SIG-M5 (cell line): Measurements from ENCODE around the gene HOXA7.

Experiments used
- DNase-seq: peaks from one replicate; lab custom pipeline; 2025; lab: John Stamatoyannopoulos, UW

The HOXA7 gene

GRCh38 chr7:27170426-27171324, 14.2 kb upstream of the HOXA7 start:
- no peak for DNase-seq

- no peak for DNase-seq
Measured at GRCh38 chr7:27169658-27170425, 13.4 kb upstream of the HOXA7 start.

- DNase-seq, result no peak
Measured at GRCh38 chr7:27168265-27168947, 11.9 kb upstream of the HOXA7 start.

- DNase-seq, result no peak
Measured at GRCh38 chr7:27167916-27168264, 11.4 kb upstream of the HOXA7 start.

- no peak for DNase-seq
Measured at GRCh38 chr7:27166531-27167505, 10.3 kb upstream of the HOXA7 start.

DNA sequence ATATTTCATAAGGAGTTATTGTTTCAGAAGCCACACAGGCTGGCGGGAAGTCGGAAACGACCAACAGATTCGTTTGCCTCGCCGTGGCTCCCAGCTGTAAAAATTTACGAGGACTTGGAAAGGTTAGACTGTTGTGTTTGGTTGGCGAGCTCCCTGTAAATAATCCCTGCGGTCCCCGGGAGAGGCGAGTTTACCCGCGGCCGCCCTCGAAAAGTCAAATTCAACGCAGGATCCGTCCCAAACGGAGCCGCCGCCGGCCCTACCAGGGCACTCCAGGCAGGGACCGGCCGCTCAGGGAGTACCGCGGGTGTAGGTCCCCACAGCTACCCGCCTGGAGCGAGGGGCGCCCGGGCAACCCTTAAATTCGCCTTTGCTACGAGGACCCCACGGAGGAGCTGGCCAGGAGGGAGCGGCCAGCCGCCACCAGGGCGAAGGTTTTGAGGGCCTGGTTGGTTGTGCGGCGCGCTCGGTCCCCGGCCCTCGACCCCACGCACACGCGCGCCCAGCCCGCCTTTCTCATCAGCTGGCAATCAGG, 9.6 kb upstream of the HOXA7 start:
- DNase-seq, result no peak

DNA sequence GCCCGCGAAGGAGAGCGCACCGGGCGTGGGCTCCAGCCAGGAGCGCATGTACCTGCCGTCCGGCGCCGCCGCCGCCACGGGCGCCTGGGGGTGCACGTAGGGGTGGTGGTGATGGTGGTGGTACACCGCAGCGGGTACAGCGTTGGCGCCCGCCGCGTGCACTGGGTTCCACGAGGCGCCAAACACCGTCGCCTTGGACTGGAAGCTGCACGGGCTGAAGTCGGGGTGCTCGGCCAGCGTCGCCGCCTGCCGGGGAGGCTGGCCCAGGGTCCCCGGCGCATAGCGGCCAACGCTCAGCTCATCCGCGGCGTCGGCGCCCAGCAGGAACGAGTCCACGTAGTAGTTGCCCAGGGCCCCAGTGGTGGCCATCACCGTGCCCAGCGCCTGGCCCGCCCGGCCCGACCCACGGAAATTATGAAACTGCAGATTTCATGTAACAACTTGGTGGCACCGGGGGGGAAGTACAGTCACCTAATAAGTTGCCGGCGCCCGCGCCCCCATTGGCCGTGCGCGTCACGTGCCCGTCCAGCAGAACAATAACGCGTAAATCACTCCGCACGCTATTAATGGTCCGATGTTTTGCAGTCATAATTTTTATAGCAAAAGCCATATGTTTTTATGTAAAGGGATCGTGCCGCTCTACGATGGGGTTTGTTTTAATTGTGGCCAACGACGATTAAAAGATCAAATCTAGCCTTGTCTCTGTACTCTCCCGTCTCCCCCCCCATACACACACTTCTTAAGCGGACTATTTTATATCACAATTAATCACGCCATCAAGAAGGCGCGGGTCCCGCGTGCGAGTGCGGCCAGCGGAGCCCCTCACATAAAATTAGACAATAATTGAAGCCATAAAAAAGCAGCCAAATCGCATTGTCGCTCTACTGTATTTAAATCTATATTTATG, 8.9 kb upstream of the HOXA7 start, which contains the start of gene HOXA9:
HOXA9 (minus strand) TSS at position 449 of the 907 bp plus-strand sequence; CDS start at position 369, 80 bp downstream.
- DNase-seq, result no peak

GRCh38 chr7:27164367-27165088, 8.1 kb upstream of the HOXA7 start:
- DNase-seq, result no peak

- DNase-seq, result no peak
Measured at GRCh38 chr7:27164045-27164366, 7.5 kb upstream of the HOXA7 start.

DNA sequence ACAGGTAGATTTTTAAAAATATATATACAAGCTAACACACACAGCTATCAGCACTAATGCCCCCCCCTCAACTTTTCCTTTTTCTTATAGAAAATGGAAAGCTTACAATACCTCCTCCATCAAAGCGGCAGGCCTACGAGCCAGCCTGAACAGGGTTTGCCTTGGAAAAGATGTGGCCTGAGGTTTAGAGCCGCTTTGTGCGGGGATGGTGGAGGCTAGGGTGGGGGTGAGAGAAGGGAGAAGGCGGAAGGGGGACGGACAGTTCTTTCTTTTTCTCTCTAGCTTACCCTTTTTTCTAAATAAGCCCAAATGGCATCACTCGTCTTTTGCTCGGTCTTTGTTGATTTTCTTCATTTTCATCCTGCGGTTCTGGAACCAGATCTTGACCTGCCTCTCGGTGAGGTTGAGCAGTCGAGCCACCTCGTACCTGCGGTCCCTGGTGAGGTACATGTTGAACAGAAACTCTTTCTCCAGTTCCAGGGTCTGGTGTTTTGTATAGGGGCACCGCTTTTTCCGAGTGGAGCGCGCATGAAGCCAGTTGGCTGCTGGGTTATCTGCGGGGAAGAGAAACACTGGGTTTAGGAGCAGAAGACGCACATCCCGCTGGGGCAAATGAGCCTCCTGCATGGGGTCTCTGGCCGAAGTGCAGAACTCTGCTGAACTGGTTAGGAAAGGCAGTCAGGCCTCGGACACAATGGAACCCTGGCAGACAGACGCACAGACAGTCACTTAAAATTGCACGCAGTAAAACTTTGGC, 7.0 kb upstream of the HOXA7 start:
- DNase-seq, result no peak

DNA sequence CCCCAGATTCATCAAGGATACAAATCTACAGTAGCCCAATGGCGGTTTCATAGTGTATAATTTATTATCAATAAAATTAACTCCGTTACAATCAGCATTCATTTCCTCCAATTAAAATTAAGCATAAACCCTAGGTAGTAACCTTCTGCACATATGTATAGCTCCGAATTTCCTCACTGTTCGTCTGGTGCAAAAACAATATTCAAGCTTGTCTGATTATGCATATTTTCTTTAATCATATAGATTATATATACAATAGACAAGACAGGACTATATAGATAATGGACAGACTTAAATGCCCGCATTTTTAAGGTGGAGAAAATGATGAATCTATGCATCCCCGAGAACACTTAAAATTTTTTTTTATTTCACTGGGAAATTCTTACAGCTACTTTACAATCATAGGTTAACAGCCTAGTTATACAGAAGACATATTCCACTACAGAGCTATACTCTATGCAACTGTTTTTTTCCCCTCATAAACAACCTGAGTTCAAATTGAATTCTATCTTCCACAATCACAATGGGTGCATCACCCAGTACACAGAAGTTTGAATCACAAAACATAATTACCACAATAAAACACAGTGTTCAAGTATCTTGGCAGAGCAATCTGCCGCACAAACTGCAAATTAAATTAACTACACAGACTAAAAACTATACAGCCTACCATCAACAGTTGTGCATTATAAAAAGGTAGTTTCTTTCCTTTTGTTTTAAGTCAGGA, 6.2 kb upstream of the HOXA7 start:
- no peak for DNase-seq

- DNase-seq, result no peak
Measured at GRCh38 chr7:27161721-27162560, 5.5 kb upstream of the HOXA7 start.

- no peak for DNase-seq
Measured at GRCh38 chr7:27161214-27161720, 4.8 kb upstream of the HOXA7 start.

GRCh38 chr7:27160546-27161213, 4.2 kb upstream of the HOXA7 start:
- no peak for DNase-seq

DNA sequence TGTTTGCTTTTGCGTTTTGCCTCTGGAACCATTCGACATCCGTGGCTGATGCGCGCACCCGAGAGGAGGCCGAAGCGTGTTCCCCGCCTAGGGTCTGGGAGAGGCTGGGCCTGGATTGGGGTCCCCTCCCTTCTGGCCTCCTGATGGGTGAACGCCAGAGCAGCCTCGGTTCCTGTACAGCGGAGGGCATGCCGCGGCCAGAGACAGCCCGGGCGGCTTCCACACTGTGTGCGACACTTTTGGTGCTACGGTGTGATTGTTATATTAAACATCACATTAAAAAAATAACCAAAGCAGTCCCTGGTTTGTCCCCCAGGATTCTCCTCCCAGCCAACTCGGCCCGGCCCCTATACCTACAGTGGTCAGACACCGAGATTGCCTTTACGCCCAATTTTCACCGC, 3.7 kb upstream of the HOXA7 start:
- DNase-seq, result no peak
